Osteoblast (primary cell): ENCODE data around the gene ZG16B. TPM values are rescaled to one million over a fixed set of nuclear protein-coding genes. Genes with fewer than 3 reads are reported as not detected.

ENCODE experiments used
- DNase-seq: peaks from one replicate; pipeline ENCODE4 v3.0.0; 2011; ENCODE audit warnings: low spot score, mixed read lengths; ENCODE audit not compliant: insufficient read length; ENCODE audit errors: missing footprints
- H2AFZ ChIP-seq: 2 replicates; pipeline ENCODE4 v1.6.0; 2011; ENCODE audit warnings: mild to moderate bottlenecking, low read length
- H3K27ac ChIP-seq: 2 replicates; pipeline ENCODE4 v1.5.1; 2011; ENCODE audit warnings: mild to moderate bottlenecking, low read depth, low read length, moderate library complexity
- H3K27me3 ChIP-seq: 2 replicates; pipeline ENCODE4 v1.6.0; 2012; ENCODE audit warnings: mild to moderate bottlenecking, control low read depth, inconsistent platforms, low read length, moderate library complexity; ENCODE audit not compliant: insufficient read depth
- H3K36me3 ChIP-seq: 2 replicates; pipeline ENCODE4 v1.5.1; 2011; ENCODE audit warnings: mild to moderate bottlenecking, low read length, control low read depth, moderate library complexity; ENCODE audit not compliant: insufficient read depth
- H3K4me1 ChIP-seq: 2 replicates; pipeline ENCODE4 v1.5.1; 2011; ENCODE audit warnings: mild to moderate bottlenecking, low read length, control low read depth, moderate library complexity; ENCODE audit not compliant: insufficient read depth
- H3K4me2 ChIP-seq: 2 replicates; pipeline ENCODE4 v1.6.0; 2011; ENCODE audit warnings: mild to moderate bottlenecking, low read length; ENCODE audit not compliant: insufficient read depth
- H3K4me3 ChIP-seq: fragments of 200-600 bp; sonication (generic); 3 replicates; pipeline ENCODE4 v1.5.1; 2012; ENCODE audit warnings: mild to moderate bottlenecking, low read length, inconsistent platforms; ENCODE audit not compliant: insufficient read depth
- H3K79me2 ChIP-seq: 2 replicates; pipeline ENCODE4 v1.6.0; 2012; ENCODE audit warnings: mild to moderate bottlenecking, low read length, control low read depth, inconsistent platforms; ENCODE audit not compliant: insufficient read depth
- H3K9me3 ChIP-seq: 2 replicates; pipeline ENCODE4 v1.5.1; 2011; ENCODE audit warnings: low read depth, low read length, control low read depth
- H4K20me1 ChIP-seq: 2 replicates; pipeline ENCODE4 v1.6.0; 2012; ENCODE audit warnings: mild to moderate bottlenecking, low read length, control low read depth; ENCODE audit not compliant: insufficient read depth
- CTCF ChIP-seq: IDR thresholded peaks from 2 replicates; pipeline ENCODE4 v1.5.1; 2011; ENCODE audit warnings: mild to moderate bottlenecking, low read depth, low read length, moderate library complexity; ENCODE audit errors: extremely low read depth
- total RNA-seq: library from RNA; depleted of rRNA; stranded (reverse); fragments of >200 nt; gene quantifications from 2 replicates; pipeline ENCODE4 v1.2.3, GENCODE V29; 2012

ZG16B gene
- total RNA-seq, 1 donor = 1.4 TPM

GRCh38 chr16:2831203-2831602 is 1.1 kb downstream of the ZG16B start:
- no peak overlapping the region for H3K4me3 ChIP-seq
- H3K36me3 ChIP-seq = no peaks in the 10 kb centered on the region
- DNase-seq = peak; percentile 44
- H2AFZ ChIP-seq = no peak overlapping the region
- H3K27me3 ChIP-seq = peaks cover 41% of the 10 kb centered on the region
- peaks cover 21% of the 10 kb centered on the region for H3K4me1 ChIP-seq
- no peaks in the 10 kb centered on the region for H3K9me3 ChIP-seq
- H4K20me1 ChIP-seq = no peaks in the 10 kb centered on the region
- no peak overlapping the region for H3K27ac ChIP-seq
- no peaks in the 10 kb centered on the region for H3K79me2 ChIP-seq
- TF ChIP-seq CTCF = no peak
- no peak overlapping the region for H3K4me2 ChIP-seq

- no peaks in the 10 kb centered on the region for H4K20me1 ChIP-seq
- no peak overlapping the region for H3K27ac ChIP-seq
- no peak overlapping the region for H3K4me3 ChIP-seq
- no peaks in the 10 kb centered on the region for H3K36me3 ChIP-seq
- no peak for TF ChIP-seq CTCF
- H3K4me2 ChIP-seq = no peak overlapping the region
- no peak overlapping the region for H2AFZ ChIP-seq
- no peaks in the 10 kb centered on the region for H3K79me2 ChIP-seq
- DNase-seq = no peak
- no peaks in the 10 kb centered on the region for H3K9me3 ChIP-seq
- peaks cover 23% of the 10 kb centered on the region for H3K4me1 ChIP-seq
- H3K27me3 ChIP-seq = peaks cover 18% of the 10 kb centered on the region
Measured at GRCh38 chr16:2833776-2834175, 3.7 kb downstream of the ZG16B start.

- no peaks in the 10 kb centered on the region for H4K20me1 ChIP-seq
- H3K36me3 ChIP-seq = no peaks in the 10 kb centered on the region
- no peak overlapping the region for H2AFZ ChIP-seq
- H3K4me1 ChIP-seq = peaks cover 24% of the 10 kb centered on the region
- no peaks in the 10 kb centered on the region for H3K79me2 ChIP-seq
- peaks cover 18% of the 10 kb centered on the region for H3K27me3 ChIP-seq
- no peak for DNase-seq
- no peak overlapping the region for H3K4me3 ChIP-seq
- H3K9me3 ChIP-seq = no peaks in the 10 kb centered on the region
- no peak overlapping the region for H3K27ac ChIP-seq
- no peak for TF ChIP-seq CTCF
- H3K4me2 ChIP-seq = peak overlapping the region; percentile 75
Measured at GRCh38 chr16:2834968-2835367, 4.9 kb downstream of the ZG16B start.

- no peaks in the 10 kb centered on the region for H4K20me1 ChIP-seq
- peaks cover 14% of the 10 kb centered on the region for H3K27me3 ChIP-seq
- DNase-seq = peak; percentile 96
- peak overlapping the region; percentile 75 for H3K4me2 ChIP-seq
- H2AFZ ChIP-seq = no peak overlapping the region
- no peaks in the 10 kb centered on the region for H3K36me3 ChIP-seq
- no peaks in the 10 kb centered on the region for H3K9me3 ChIP-seq
- peak overlapping the region; percentile 53 for H3K27ac ChIP-seq
- H3K4me1 ChIP-seq = peaks cover 18% of the 10 kb centered on the region
- H3K79me2 ChIP-seq = no peaks in the 10 kb centered on the region
- TF ChIP-seq CTCF = no peak
- H3K4me3 ChIP-seq = peak overlapping the region; percentile 42
Measured at GRCh38 chr16:2835638-2836493, 5.8 kb downstream of the ZG16B start.
